Measurements from ENCODE around the gene RTEL1.

RTEL1 gene

GRCh38 chr20:63732118-63733095, 74.3 kb downstream of the RTEL1 start:
- no peak for DNase-seq

- no peak for DNase-seq
Observed at GRCh38 chr20:63733117-63733516, 75.0 kb downstream of the RTEL1 start.

- no peak for DNase-seq
Observed at GRCh38 chr20:63733579-63734081, 75.5 kb downstream of the RTEL1 start.

- DNase-seq = no peak
Observed at GRCh38 chr20:63734111-63734945, 76.2 kb downstream of the RTEL1 start.

- DNase-seq = no peak
Observed at GRCh38 chr20:63734946-63735858, 77.1 kb downstream of the RTEL1 start.

GRCh38 chr20:63735859-63736718, 78.0 kb downstream of the RTEL1 start, which contains the start of gene LIME1:
LIME1 (plus strand) TSS chr20:63736664; CDS start chr20:63737550, 886 bp downstream.
- DNase-seq = peak; percentile 87

- peak; percentile 75 for DNase-seq
Observed at GRCh38 chr20:63736893-63737694, 79.0 kb downstream of the RTEL1 start.

GRCh38 chr20:63737695-63737944, 79.5 kb downstream of the RTEL1 start:
- DNase-seq = no peak

GRCh38 chr20:63737945-63738686, 80.0 kb downstream of the RTEL1 start:
- DNase-seq = peak; percentile 68

- peak; percentile 53 for DNase-seq
Observed at GRCh38 chr20:63738687-63739129, 80.6 kb downstream of the RTEL1 start.

GRCh38 chr20:63739130-63740069, 81.3 kb downstream of the RTEL1 start, which contains the start of gene SLC2A4RG:
SLC2A4RG (plus strand) TSS chr20:63739776; CDS start chr20:63739913, 137 bp downstream.
- DNase-seq = peak; percentile 83

GRCh38 chr20:63740070-63740626, 82.0 kb downstream of the RTEL1 start:
- peak; percentile 69 for DNase-seq

- peak; percentile 46 for DNase-seq
Observed at GRCh38 chr20:63740627-63741353, 82.7 kb downstream of the RTEL1 start.

- no peak for DNase-seq
Observed at GRCh38 chr20:63741354-63741675, 83.2 kb downstream of the RTEL1 start.

- DNase-seq = no peak
Observed at GRCh38 chr20:63741676-63742380, 83.7 kb downstream of the RTEL1 start.

- no peak for DNase-seq
Observed at GRCh38 chr20:63742381-63743024, 84.4 kb downstream of the RTEL1 start.

Measured in CD4-positive, alpha-beta T cell treated with Interleukin-6 for 4 hours (primary cell).